Spinal cord (tissue), 10 donors: Measurements from ENCODE around the gene THOP1. TPM values are rescaled to one million over a fixed set of nuclear protein-coding genes. Genes with fewer than 3 reads are reported as not detected.

Source experiments
- DNase-seq, 6 donors: peaks; one replicate each; pipeline versions ENCODE4 v3.0.0 to v3.0.0-alpha.2; 2013 to 2015; ENCODE audit warnings: low spot score in 6 of 6, low read depth in 4 of 6
- H3K27ac ChIP-seq: one replicate; pipeline ENCODE4 v1.5.1; 2013; ENCODE audit warnings: low read depth, low read length, control low read depth
- H3K27me3 ChIP-seq: one replicate; pipeline ENCODE4 v1.6.1; 2013; ENCODE audit warnings: low read length; ENCODE audit not compliant: control insufficient read depth, insufficient read depth
- H3K36me3 ChIP-seq: one replicate; pipeline ENCODE4 v1.6.1; 2013; ENCODE audit warnings: low read length; ENCODE audit not compliant: control insufficient read depth, insufficient read depth
- H3K4me1 ChIP-seq: one replicate; pipeline ENCODE4 v1.6.1; 2013; ENCODE audit warnings: low read length; ENCODE audit not compliant: control insufficient read depth, insufficient read depth
- H3K4me3 ChIP-seq: one replicate; pipeline ENCODE4 v1.5.1; 2013; ENCODE audit warnings: low read depth, low read length, control low read depth
- H3K9me3 ChIP-seq: one replicate; pipeline ENCODE4 v1.6.1; 2013; ENCODE audit warnings: low read length; ENCODE audit not compliant: control insufficient read depth, insufficient read depth
- WGBS: methylation state at CpG from one replicate; pipeline ENCODE4 v1.1.5; 2013; ENCODE audit warnings: missing lambda C conversion rate; ENCODE audit not compliant: insufficient coverage; 5-methylcytosine and 5-hydroxymethylcytosine counted together
- polyA plus RNA-seq, 2 donors: library from polyadenylated mRNA; unstranded; fragments of 120-200 nt; gene quantifications; one replicate each; pipeline ENCODE4 v1.2.1, GENCODE V29; 2013; ENCODE audit not compliant: insufficient read length in 2 of 2
- total RNA-seq, 2 donors: library from RNA; depleted of rRNA in 1 of 2; stranded (reverse); fragments of 120-200 nt in 1 of 2; fragments of >200 nt in 1 of 2; gene quantifications; one replicate each; pipeline versions ENCODE4 v1.2.3 to v1.2.4, GENCODE V29; 2013 to 2014
- donor health status: healthy.

THOP1 gene
- total and polyA plus RNA-seq, 4 donors: 42.2 to 89.0 (median 63.1) TPM

DNA sequence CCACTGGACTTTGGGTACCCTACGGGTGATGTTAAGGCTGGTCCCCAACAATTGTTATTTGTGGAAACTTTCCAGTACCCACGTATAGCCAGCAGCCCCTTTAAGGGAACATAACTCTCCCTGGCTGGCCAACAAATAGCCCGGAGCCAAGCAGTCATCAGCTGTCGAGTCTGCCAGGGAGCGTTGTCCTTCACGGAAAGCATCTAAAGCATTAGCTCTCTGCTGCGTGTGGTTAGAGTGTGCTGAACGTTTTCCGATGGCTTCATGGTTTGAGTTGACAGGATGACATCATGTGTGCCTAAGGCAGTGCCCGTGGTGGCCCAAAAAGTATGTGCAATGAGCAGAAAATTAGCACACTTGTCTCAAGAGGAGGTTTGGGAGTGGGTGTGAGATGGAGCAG, 78.5 kb downstream of the THOP1 start:
- H3K4me3 ChIP-seq: no peak overlapping the region
- DNase-seq: no peak
- H3K4me1 ChIP-seq: no peaks in the 10 kb centered on the region
- H3K9me3 ChIP-seq: no peaks in the 10 kb centered on the region
- H3K27ac ChIP-seq: no peak overlapping the region
- 75% methylated on average over 9 of the region's 10 CpGs for WGBS
- no peaks in the 10 kb centered on the region for H3K27me3 ChIP-seq
- H3K36me3 ChIP-seq: peaks cover 7% of the 10 kb centered on the region

Other genes with a start within 250 kb of the THOP1 start
- 10 to 100 TPM in 1 of 2 donors, 1 to 10 TPM in 1; 6.2 to 11.4 TPM for gene GNG7, start 82.8 kb upstream of the THOP1 start, total RNA-seq
- gene GNG7, start 82.8 kb upstream of the THOP1 start, polyA plus RNA-seq: 10 to 100 TPM; 48.9 to 60.4 TPM
- 10 to 100 TPM in 1 of 2 donors, 1 to 10 TPM in 1; 6.9 to 16.8 TPM for gene DIRAS1, start 64.1 kb upstream of the THOP1 start, total RNA-seq
- gene DIRAS1, start 64.1 kb upstream of the THOP1 start, polyA plus RNA-seq: 10 to 100 TPM; 69.5 to 72.6 TPM
- gene SLC39A3, start 45.5 kb upstream of the THOP1 start, total RNA-seq: 10 to 100 TPM; 22.4 to 32.0 TPM
- gene SLC39A3, start 45.5 kb upstream of the THOP1 start, polyA plus RNA-seq: 10 to 100 TPM; 53.5 to 56.5 TPM
- 10 to 100 TPM; 29.6 to 44.0 TPM for gene SGTA, start 2.2 kb upstream of the THOP1 start, total RNA-seq
- 100 to 1,000 TPM; 147 TPM for gene SGTA, start 2.2 kb upstream of the THOP1 start, polyA plus RNA-seq
- gene ZNF554, start 34.4 kb downstream of the THOP1 start, total RNA-seq: 10 to 100 TPM; 10.0 to 11.1 TPM
- 10 to 100 TPM; 11.2 to 14.7 TPM for gene ZNF554, start 34.4 kb downstream of the THOP1 start, polyA plus RNA-seq
- 10 to 100 TPM; 13.4 to 15.6 TPM for gene ZNF555, start 56.0 kb downstream of the THOP1 start, total RNA-seq
- 1 to 10 TPM; 9.1 to 9.4 TPM for gene ZNF555, start 56.0 kb downstream of the THOP1 start, polyA plus RNA-seq
- gene ZNF556, start 81.8 kb downstream of the THOP1 start, total RNA-seq: under 1 TPM; 0.06 to 0.10 TPM
- gene ZNF556, start 81.8 kb downstream of the THOP1 start, polyA plus RNA-seq: under 1 TPM; 0.51 to 0.59 TPM
- 1 to 10 TPM; 5.2 to 6.9 TPM for gene ZNF57, start 115.4 kb downstream of the THOP1 start, total RNA-seq
- gene ZNF57, start 115.4 kb downstream of the THOP1 start, polyA plus RNA-seq: 1 to 10 TPM; 5.2 to 5.4 TPM
- gene ZNF77, start 159.5 kb downstream of the THOP1 start, total RNA-seq: 10 to 100 TPM in 1 of 2 donors, 1 to 10 TPM in 1; 7.4 to 14.2 TPM
- gene ZNF77, start 159.5 kb downstream of the THOP1 start, polyA plus RNA-seq: 1 to 10 TPM; 5.9 to 7.8 TPM
- gene TLE6, start 192.1 kb downstream of the THOP1 start, total RNA-seq: 1 to 10 TPM; 1.6 to 5.0 TPM
- 1 to 10 TPM; 4.6 to 4.7 TPM for gene TLE6, start 192.1 kb downstream of the THOP1 start, polyA plus RNA-seq
- gene TLE2, start 243.8 kb downstream of the THOP1 start, total RNA-seq: 10 to 100 TPM; 14.9 to 26.4 TPM
- gene TLE2, start 243.8 kb downstream of the THOP1 start, polyA plus RNA-seq: 100 to 1,000 TPM in 1 of 2 donors, 10 to 100 TPM in 1; 78.8 to 101 TPM